Measurements from ENCODE around the gene CCDC159.
"Not testable (repeated sequence)": the region's sequence is repeated elsewhere in the genome, so short reads cannot be mapped to it uniquely, and the experiment has no call there.

CCDC159 gene, protein sequence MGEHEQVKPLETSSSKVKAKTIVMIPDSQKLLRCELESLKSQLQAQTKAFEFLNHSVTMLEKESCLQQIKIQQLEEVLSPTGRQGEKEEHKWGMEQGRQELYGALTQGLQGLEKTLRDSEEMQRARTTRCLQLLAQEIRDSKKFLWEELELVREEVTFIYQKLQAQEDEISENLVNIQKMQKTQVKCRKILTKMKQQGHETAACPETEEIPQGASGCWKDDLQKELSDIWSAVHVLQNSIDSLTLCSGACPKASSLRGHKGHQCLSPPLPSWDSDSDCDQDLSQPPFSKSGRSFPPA

DNA sequence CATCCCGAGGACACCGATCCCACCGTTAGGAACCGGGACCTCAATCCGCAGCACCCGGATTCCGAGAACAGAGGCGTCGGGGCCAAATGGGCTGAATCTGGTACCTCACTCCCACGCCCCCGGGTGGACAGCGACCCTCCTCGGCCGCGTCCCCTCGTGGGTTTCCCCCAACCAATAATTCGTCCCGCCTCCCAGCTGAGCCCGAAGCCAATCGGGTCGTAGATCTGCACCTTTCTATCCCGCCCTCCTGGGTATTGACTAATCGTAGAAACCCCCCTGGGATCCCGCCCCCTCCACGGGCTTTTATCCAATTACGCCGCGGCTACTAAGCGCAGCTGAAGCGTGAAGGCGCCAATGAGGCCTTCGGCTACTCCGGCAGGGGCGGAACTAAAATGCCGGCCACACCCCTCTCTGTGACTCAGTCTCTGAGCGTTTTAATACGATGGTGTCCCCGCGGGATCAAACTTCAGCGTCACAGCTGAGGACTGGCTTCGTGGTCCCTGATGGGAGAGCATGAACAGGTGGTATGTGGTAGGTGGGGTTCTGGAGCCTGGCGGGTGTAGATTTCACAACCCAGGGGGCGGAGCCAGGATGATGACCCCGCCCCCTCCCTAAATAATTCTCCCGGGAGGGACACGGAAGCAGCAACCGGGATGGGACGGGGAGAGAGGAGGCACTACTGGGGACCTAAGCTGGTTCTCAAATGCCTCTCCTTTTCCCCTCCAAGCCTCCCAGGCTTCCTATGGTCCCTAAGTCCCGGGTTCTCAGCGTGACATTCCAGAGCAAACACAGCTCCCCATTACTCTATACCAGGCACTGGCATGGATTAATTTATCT is at the start of gene CCDC159, which contains the start of gene TMEM205:
CCDC159 (plus strand) TSS at position 416 of the 837 bp plus-strand sequence; CDS start at position 504, 88 bp downstream.
TMEM205 (minus strand) TSS at position 165 of the 837 bp plus-strand sequence. CDS start 649 bp downstream, outside the sequence.
- peak; percentile 99 for DNase-seq

DNA sequence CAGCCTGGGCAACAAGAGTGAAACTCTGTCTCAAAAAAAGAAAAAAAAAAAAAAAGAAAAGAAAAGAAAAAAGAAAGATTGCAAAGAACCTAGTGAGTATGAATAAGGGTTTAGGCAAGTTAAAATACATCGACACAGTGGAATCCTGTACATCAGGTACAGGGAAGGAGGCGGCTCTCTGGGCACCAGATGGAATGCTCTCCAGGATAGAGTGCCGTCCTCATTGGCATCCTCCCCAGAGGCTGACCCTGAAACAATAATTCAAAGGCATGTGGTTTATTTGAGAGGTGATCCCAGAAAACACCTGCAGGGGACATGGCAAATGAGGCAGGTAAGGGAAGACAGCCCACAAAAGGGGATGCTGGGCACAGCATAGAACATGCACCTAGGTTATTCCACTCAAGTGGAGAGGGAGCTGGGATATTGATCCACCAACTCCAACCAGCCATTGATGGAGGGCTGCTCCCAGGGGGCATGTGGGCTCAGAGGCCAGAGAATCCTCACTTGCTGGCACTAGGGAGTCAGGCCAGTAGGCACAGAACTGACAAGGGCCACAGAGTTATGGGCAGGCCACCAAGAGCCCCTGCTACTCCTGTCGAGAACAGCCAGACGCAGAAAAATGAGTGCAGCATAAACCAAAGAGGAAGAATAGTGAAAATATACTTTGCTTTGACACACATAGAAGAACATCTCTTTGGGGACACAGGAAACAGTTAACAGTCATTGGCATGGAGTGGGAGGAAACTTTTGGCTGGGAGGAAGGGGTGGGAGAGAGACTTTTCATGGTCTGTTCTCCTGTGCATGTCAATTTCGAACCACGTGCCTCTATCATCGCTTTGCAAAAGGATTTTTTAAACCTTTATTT is 46.1 kb upstream of the CCDC159 start:
- DNase-seq, result no peak

DNA sequence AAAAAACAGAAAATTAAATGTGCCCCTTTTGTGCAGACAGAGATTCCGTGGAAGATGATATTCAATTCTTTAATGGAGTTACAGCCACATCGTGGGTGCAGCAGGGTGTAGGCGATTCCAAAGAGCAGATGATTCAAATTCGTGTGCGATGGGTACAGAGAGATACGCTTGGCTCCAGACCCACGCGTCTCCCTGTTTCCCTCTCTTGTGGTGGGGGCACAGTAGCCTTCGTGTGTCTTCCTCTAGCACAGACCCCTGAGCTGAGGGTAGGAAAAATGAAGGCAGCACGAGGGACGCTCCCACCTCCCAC is 45.6 kb upstream of the CCDC159 start:
- no peak for DNase-seq

DNA sequence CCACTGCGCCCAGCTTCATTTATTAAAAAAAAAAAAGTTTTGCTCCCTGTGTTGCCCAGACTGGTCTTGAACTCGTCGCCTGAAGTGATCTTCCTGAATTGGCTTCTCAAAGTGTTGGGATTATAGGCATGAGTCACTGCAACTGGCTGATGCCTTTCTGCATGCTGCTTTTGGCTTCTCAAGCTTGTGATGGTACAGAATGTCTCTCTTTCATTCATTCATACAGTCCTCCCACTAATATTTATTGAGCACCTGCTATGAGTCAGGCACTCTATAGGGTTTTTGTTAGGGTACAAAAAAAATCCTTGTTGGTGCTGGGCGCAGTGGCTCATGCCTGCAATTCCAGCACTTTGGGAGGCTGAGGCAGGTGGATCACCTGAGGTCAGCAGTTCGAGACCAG is 41.4 kb upstream of the CCDC159 start:
- no peak for DNase-seq

DNA sequence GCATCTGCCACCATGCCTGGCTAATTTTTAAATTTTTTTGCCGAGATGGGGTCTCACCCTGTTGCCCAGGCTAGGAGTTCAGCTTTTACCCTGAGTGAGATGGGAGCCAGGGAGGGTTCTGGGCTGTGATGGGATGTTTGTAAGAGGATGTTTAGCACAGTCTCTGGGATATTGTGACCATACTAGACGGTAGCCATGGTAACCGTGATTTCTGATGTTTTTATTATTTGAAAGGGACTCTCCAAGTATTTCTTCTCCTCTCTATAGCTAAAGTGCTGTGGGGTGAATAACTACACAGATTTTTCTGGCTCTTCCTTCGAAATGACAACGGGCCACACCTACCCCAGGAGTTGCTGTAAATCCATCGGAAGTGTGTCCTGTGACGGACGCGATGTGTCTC is 40.0 kb upstream of the CCDC159 start:
- no peak for DNase-seq

DNA sequence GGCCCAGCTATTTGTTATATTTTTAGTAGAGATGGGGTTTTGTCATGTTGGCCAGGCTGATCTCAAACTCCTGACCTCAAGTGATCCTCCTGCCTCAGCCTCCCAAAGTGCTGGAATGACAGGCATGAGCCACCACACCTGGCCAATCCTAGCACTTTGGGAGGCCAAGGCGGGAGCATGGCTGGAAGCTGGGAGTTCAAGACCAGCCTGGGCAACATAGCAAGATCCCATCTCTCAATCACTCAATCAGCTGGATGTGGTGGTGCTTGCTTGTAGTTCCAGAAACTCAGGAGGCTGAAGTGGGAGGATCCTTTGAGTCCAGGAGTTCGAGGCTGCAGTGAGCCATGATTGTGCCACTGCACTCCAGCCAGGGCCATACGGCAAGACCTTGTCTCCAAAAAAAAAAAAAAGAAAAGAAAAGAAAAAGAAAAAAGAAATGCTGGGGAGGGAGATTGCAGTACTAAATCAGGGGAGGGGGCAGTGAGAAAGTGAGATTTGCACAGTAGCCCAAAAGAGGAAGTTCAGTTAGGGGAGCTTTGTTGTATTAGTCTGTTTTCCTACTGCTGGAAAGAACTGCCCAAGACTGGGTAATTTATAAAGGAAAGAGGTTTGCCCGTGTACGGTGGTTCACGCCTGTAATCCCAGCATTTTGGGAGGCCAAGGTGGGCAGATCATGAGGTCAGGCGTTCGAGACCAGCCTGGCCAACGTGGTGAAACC is 25.9 kb upstream of the CCDC159 start:
- not testable (repeated sequence) for DNase-seq

DNA sequence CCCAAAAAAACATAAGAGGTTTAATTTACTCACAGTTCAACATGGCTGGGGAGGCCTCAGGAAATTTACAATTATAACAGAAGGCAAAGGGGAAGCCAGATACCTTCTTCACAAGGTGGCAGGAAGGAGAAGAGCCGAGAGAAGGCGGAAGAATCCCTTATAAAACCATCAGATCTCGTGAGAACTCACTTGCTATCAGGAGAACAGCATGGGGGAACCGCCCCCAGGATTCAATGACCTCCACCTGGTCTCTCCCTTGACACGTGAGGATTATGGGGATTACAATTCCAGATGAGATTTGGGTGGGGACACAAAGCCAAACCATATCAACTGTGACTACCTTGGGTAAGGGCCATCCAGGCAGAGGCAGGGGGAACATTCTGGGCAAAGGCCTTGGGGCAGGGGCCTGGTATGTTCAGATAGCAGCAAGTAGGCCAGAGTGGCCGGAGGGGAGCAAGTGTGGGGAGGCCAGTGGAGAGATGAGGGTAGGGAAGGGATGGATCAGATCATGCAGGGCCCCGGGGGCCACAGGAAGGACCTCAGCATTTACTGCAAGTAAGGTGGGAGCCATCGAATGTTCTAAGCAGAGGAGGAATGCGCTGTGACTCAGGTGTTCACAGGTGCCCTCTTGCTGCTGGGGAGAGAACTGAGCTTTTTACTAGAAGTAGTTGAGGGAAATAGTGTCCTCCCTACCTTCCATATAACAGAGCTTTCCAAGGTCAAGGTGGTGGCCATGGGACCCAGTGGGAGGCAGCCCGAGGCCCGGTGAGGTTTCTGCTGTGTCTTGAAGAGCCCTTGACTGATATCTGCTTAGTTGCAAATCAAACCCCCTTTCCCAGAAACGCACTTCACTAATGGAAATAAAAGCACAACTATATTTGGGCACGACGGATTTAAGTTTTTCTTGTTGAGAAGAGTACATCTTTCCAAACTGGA is 24.9 kb upstream of the CCDC159 start:
- no peak for DNase-seq

DNA sequence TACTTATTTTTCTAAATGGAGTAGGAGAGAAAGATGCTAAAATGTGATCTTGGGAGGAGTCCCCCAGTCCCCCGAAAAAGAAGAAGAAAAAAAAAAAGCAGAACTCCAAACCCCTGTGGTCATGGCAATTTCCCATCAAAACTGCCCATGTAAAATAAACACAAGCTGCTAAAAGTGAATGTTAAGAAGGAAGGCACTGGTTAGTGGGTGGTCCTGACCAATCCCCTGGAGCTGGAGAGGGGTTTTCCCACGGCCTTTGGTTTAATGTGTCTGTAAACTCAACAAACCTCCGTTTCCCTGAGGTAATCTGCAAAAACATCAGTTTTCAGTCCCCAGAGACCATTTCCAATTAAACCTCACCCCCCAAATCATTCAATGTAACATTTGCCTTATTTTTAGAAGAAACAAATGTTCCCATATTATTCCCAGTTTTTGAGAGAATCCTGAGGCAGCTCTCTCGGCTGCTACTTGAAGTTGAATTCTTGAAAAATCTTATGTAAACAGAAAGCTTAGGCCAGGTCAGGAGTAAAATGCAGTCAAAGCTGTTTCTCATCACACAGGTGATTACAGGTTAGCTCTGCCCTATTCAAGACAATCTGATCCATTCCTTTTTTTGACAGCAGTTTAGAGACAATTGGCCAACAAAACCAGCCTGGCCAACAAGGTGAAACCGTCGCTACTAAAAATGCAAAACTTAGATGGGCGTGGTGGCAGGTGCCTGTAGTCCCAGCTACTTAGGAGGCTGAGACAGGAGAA is 23.9 kb upstream of the CCDC159 start:
- DNase-seq, result no peak

DNA sequence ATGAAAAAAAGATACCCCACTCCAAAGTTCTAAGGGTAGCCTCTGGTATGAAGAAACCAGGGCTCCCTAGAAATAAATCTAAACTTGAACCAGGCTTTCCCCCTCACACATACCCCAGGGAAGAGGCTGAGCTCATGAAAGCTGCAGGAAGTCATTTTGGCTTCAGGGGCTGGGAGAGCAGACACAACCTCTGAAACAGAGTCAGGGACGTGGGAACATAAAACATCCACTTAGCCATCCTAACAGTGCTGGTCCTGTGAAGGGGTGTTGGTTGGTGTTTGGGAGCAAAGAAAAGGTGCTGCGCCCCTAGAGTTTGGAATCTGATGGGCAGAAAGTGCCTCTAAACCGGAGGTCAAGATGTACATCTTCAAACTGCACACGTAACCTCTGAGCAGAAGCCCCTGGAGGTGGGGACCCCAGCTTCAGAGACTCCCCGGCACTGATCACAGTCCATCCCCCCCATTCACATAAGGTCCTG is 22.7 kb upstream of the CCDC159 start:
- DNase-seq, result no peak

DNA sequence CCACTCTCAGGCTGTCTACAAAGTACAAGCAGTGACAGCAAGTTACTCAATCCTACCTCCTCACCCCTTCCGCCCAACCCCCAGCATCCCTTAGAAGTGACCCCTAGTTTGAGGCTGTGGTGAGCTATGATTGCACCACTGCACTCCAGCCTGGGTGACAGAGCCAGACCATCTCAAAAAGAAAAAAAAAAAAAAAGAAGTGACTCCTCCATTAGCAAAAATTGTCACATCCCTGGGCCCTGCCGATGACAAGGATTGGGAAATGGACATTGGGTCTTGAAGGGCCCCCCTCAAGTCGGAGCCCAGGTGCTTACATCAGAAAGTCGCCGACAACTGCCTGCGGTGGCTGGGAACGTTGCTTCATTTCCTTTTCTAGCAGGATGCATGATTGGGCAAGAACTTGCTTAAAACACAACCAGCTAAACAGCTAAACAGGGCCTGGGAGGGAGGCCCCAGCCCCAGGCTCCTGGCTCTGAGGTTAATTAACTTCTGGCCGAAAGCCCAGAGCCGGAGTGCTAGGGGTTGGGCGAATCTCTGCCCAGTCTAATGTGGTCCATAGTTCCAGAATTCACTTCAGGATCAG is 22.1 kb upstream of the CCDC159 start:
- peak; percentile 14 for DNase-seq

DNA sequence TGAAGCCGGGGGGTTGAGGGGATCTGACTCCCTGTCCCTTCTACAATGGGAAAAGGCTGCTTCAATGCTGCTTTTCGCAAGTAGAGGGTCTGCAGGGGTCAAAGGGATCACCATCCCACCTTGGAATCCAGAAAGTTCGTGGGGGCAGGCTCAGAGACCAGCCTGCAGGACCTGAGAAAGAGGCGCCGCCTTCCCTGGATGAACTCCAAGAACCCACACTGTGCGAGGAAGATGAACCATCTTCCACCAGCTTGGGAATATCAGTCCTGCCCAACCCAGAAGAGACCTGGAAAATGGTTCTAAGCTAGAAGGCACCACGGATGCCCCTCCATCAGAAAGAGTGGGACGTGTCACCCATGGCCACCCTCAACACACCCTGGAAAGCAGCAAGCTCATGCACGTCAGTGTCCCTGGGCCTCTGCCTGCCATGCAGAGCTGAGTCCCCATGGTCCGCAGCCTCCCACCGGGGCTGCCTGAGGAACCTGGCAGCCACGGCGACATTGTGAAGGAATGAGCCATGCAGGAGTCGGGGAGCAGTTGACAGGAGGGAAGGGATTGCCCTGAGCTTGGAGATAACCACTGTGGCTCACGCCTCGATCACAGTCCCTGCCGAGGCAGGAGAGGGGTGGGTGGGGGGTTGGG is 21.4 kb upstream of the CCDC159 start:
- DNase-seq, result no peak

DNA sequence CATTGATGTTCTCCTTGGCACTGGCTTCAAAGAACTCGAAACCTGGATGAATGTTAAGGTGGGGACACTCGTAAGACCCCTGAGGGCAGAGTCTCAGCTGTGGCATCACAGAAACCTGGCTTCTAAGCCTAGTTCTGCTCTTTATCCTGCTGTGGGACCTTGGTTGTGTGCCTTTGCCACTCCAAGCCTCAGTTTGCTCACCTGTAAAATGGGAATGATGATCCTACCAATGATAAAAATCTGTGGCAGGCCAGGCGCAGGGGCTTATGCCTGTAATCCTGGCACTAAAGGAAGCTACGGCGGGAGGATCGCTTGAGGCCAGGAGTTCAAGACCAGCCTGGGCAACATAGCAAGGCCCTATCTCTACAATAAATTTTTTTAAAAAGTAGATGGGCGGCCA is 20.8 kb upstream of the CCDC159 start:
- DNase-seq, result no peak

DNA sequence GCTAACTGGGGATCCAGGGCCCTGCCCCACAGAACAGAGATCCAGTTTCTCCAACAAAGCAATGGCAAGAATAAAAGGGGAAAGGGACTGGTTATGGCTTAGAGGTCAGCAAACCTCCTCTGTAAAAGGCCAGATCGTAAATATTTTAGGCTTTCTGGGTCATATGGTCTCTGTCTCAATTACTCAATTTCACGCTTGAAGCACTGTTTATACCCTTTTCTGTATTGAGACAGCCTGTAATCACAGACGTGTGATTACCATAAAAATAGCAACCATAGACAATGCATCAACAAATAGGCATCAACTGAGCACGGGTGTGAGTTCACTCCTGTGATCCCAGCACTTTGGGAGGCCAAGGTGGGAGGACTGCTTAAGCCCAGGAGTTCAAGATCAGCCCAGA is 16.2 kb upstream of the CCDC159 start:
- DNase-seq, result no peak

DNA sequence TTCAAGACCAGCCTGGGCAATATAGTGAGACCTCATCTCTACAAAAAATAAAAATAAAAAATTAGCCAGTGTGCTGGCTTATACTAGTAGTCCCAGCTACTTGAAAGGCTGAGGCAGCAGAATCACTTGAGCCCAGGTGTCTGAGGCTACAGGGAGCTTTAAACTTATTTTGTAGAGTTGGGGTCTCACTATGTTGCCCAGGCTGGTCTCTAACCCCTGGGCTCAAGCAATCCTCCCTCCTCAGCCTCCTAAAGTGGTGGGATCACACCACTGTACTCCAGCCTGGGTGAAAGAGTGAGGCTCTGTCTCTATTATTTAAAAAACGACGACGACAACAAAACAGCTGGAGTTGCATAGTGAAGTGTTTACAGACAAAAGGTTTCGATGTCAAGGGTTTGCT is 14.8 kb upstream of the CCDC159 start:
- DNase-seq, result no peak

DNA sequence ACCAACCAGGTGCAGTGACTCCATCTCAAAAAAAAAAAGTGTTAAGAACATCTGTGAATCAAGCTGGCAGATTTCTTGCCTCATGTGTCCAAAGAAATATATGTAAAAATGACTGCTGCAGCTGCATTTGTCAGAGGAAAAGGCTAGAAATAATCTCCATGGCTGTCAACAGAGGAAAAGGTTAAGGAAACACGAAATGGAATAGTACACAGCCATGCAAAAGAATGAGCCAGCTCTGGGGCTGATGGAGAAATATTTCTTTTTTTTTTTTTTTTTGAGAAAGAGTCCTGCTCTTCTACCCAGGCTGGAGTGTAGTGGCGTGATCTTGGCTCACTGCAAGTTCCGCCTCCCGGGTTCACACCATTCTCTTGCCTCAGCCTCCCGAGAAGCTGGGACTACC is 13.5 kb upstream of the CCDC159 start:
- peak; percentile 29 for DNase-seq

DNA sequence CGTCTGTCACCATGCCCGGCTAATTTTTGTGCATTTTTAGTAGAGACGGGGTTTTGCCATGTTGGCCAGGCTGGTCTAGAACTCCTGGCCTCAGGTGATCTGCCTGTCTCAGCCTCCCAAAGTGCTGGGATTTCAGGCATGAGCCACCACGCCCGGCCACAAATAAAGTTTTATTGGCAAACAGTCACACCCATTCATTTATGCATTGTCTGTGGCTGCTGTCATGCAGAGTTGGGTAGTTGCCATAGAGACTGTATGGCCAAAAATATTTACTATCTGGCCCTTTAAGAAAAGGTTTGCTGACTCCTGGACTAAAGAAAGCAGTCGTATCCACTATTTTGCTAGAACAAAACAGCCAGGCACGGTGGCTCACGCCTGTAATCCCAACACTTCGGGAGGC is 12.5 kb upstream of the CCDC159 start:
- not testable (repeated sequence) for DNase-seq

DNA sequence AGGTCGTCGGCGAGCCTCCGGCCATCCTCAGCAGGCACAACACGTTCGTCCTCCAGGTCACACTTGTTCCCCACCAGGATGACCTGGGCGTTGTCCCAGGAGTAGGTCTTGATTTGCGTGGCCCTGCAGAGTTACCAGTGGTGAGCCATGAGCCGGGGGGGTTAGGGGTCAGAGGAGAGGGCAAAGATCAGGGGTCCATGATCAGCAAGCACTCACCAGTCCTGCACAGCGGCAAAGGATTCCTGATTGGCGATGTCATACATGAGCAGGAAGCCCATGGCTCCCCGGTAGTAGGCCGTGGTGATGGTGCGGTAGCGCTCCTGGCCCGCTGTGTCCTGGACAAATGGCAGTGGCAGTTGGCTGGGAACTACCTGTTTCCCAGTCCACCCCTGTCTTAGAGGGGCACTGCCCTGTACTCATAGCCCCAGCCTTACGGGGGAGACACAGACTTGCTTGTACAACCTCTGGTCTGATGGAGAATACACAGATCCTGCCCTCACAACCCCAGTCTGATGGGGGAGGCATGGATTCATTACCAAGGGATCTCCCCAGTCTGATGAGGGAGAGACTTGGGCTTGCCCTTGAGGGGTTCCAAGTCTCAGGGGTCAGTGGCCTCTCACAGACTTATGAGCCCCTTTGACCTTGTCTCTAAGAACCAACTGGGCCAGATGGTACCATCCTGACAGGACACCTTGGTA is 10.7 kb upstream of the CCDC159 start:
- DNase-seq, result no peak

DNA sequence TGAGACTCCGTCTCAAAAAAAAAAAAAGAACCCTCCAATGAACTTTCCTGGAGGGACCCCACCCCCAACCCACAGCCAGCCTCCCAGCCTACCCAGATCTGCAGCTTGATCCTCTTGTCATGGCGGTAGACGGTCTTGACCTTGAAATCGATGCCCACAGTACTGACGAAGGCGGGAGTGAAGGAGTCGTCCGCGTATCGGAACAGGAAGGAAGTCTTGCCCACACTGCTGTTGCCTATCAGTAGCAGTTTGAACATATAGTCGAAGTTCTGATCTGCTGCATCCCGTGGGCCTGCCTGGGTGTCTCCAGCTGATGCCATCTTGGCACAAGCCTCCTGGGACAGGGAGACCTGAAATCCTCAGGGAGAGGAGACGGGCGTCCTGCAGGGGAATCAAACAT is 9.2 kb upstream of the CCDC159 start:
- DNase-seq, result no peak

DNA sequence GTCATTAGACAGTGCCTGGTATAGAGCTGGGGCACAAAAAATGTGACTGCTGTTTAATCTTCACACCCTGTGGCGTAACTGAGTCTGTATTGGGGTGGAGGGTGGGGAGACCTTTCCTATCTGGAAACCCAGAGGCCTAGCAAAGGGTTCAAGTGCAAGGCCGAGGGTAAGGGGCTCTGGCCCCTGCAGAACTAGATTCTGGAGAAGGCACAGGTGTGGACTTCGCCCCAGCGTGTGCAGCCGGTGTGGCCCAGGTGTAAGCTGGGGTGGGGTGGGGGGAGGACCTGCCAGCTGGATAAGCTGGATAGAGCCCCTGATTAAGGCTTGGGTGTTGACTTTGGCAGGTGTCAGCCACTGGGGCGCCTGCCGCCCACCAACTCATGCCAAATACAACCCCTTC is 8.2 kb upstream of the CCDC159 start:
- no peak for DNase-seq
